Measurements from ENCODE around the gene TNNI3K.

Gene TNNI3K

GRCh38 chr1:74406759-74407158 lies 171.6 kb downstream of the TNNI3K start:
- H3K27ac ChIP-seq (replicated peaks): no peak overlapping the region
- DNase-seq (ENCODE audit: low read depth in 1 of 2, low spot score in 1 of 2): no peak
- no peak for TF ChIP-seq GABPA (IDR thresholded peaks at IDR 0.05; ENCODE audit: low read depth)
- no peak for TF ChIP-seq POLR2AphosphoS5 (IDR thresholded peaks at IDR 0.05; ENCODE audit: low read depth)
- TF ChIP-seq, protein P1, sequence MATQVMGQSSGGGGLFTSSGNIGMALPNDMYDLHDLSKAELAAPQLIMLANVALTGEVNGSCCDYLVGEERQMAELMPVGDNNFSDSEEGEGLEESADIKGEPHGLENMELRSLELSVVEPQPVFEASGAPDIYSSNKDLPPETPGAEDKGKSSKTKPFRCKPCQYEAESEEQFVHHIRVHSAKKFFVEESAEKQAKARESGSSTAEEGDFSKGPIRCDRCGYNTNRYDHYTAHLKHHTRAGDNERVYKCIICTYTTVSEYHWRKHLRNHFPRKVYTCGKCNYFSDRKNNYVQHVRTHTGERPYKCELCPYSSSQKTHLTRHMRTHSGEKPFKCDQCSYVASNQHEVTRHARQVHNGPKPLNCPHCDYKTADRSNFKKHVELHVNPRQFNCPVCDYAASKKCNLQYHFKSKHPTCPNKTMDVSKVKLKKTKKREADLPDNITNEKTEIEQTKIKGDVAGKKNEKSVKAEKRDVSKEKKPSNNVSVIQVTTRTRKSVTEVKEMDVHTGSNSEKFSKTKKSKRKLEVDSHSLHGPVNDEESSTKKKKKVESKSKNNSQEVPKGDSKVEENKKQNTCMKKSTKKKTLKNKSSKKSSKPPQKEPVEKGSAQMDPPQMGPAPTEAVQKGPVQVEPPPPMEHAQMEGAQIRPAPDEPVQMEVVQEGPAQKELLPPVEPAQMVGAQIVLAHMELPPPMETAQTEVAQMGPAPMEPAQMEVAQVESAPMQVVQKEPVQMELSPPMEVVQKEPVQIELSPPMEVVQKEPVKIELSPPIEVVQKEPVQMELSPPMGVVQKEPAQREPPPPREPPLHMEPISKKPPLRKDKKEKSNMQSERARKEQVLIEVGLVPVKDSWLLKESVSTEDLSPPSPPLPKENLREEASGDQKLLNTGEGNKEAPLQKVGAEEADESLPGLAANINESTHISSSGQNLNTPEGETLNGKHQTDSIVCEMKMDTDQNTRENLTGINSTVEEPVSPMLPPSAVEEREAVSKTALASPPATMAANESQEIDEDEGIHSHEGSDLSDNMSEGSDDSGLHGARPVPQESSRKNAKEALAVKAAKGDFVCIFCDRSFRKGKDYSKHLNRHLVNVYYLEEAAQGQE (IDR thresholded peaks at IDR 0.05; ENCODE audit: insufficient replicate concordance, low read depth): no peak
- TF ChIP-seq CTCF (IDR thresholded peaks at IDR 0.05; ENCODE audit: insufficient read depth, low read length): no peak
- TF ChIP-seq SPI1 (IDR thresholded peaks at IDR 0.05; ENCODE audit: borderline replicate concordance, low read depth): no peak
- no peaks in the 10 kb centered on the region for H3K27me3 ChIP-seq (ENCODE audit: insufficient read depth, poor library complexity, severe bottlenecking)
- H3K4me3 ChIP-seq (replicated peaks; ENCODE audit: insufficient read depth, low read length): no peak overlapping the region

DNA sequence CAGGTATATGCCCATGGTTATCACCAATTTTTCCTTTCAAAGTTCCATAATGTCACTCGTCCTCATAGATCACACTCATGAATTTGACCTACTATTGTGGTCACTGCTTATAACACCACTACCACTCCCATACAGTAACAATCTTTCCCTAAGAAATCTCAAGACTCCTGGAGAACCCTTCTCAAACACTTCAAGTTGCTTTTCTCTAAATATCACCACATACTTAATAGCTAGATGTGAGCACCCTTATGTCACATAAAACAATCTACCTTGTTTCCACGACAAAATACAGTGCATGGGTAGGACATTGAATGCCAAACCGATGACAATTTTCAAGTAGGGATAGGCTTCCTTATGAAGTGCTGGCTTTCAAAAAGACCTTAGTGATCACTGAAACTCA lies 172.7 kb downstream of the TNNI3K start:
- H3K4me3 ChIP-seq (replicated peaks; ENCODE audit: insufficient read depth, low read length): no peak overlapping the region
- no peak overlapping the region for H3K27ac ChIP-seq (replicated peaks)
- DNase-seq (ENCODE audit: low read depth in 1 of 2, low spot score in 1 of 2): no peak
- TF ChIP-seq, protein P1 (IDR thresholded peaks at IDR 0.05; ENCODE audit: insufficient replicate concordance, low read depth): no peak
- no peak for TF ChIP-seq CTCF (IDR thresholded peaks at IDR 0.05; ENCODE audit: insufficient read depth, low read length)
- TF ChIP-seq POLR2AphosphoS5 (IDR thresholded peaks at IDR 0.05; ENCODE audit: low read depth): no peak
- TF ChIP-seq GABPA (IDR thresholded peaks at IDR 0.05; ENCODE audit: low read depth): no peak
- no peak for TF ChIP-seq SPI1 (IDR thresholded peaks at IDR 0.05; ENCODE audit: borderline replicate concordance, low read depth)
- H3K27me3 ChIP-seq (ENCODE audit: insufficient read depth, poor library complexity, severe bottlenecking): no peaks in the 10 kb centered on the region

- no peak overlapping the region for H3K4me3 ChIP-seq (replicated peaks; ENCODE audit: insufficient read depth, low read length)
- no peak overlapping the region for H3K27ac ChIP-seq (replicated peaks)
- no peak for TF ChIP-seq GABPA (IDR thresholded peaks at IDR 0.05; ENCODE audit: low read depth)
- no peak for TF ChIP-seq POLR2AphosphoS5 (IDR thresholded peaks at IDR 0.05; ENCODE audit: low read depth)
- TF ChIP-seq CTCF (IDR thresholded peaks at IDR 0.05; ENCODE audit: insufficient read depth, low read length): no peak
- TF ChIP-seq, protein P1 (IDR thresholded peaks at IDR 0.05; ENCODE audit: insufficient replicate concordance, low read depth): no peak
- no peak for TF ChIP-seq SPI1 (IDR thresholded peaks at IDR 0.05; ENCODE audit: borderline replicate concordance, low read depth)
- no peak for DNase-seq (ENCODE audit: low read depth in 1 of 2, low spot score in 1 of 2)
- H3K27me3 ChIP-seq (ENCODE audit: insufficient read depth, poor library complexity, severe bottlenecking): no peaks in the 10 kb centered on the region
Measured at GRCh38 chr1:74412244-74412643, 177.1 kb downstream of the TNNI3K start.

All from HL-60 (cell line).